GM12878 (cell line): Measurements from ENCODE around the gene MICAL3. TPM values are rescaled to one million over a fixed set of nuclear protein-coding genes. Genes with fewer than 3 reads are reported as not detected.

ENCODE experiments used
- ATAC-seq: fragments of 200-7000 bp; cut with Tn5 transposase; 3 replicates; pipeline ENCODE4 v1.9.1; 2020; ENCODE audit warnings: mild to moderate bottlenecking, moderate library complexity
- BruUV-seq: library from RNA; stranded (reverse); fragments of 400-500 nt; replicated peaks from 2 replicates; lab custom pipeline; 2021; lab: Mats Ljungman, UMichigan
- CTCF ChIA-PET: fragments of 300-600 bp; sonication (Branson Sonifier 250); formaldehyde crosslinking; extraction: SDS; loops from one replicate; lab custom pipeline; 2021; ENCODE audit warnings: inconsistent platforms; lab: Yijun Ruan, JAX
- POLR2A ChIA-PET: fragments of 350-600 bp; formaldehyde crosslinking; extraction: SDS; loops from one replicate; lab custom pipeline; 2021; ENCODE audit warnings: inconsistent platforms; lab: Charles Lee
- RAD21 ChIA-PET: fragments of 300-600 bp; sonication (Branson Sonifier 250); formaldehyde crosslinking; loops from one replicate; lab custom pipeline; 2023; ENCODE audit warnings: antibody characterized with exemption; ENCODE audit not compliant: unreplicated experiment; lab: Charles Lee
- SMC1A ChIA-PET: fragments of 300-600 bp; sonication (Branson Sonifier 250); formaldehyde crosslinking; loops from one replicate; lab custom pipeline; 2023; ENCODE audit not compliant: unreplicated experiment, uncharacterized antibody; lab: Charles Lee
- DNase-seq: peaks from one replicate; pipeline ENCODE4 v3.0.0-alpha.2; 2011; ENCODE audit warnings: low read depth, low spot score
- FAIRE-seq: peaks from 3 replicates; lab custom pipeline; 2011; peaks lifted over from hg19 to GRCh38; lab: Jason Lieb, UNC
- H2AFZ ChIP-seq: 2 replicates; pipeline ENCODE4 v1.6.0; 2011; ENCODE audit warnings: low read depth, low read length, control low read depth; ENCODE audit not compliant: control insufficient read depth
- H3K27ac ChIP-seq: 2 replicates; pipeline ENCODE4 v1.5.1; 2011; ENCODE audit warnings: control low read depth; ENCODE audit not compliant: control insufficient read depth, insufficient read depth
- H3K27me3 ChIP-seq, 2 experiments: replicated peaks in 1 of 2; 2 replicates each; pipeline versions ENCODE4 v1.6.0 to v1.6.1; 2011; ENCODE audit warnings: low read length in 1 of 2; ENCODE audit not compliant: control insufficient read depth in 2 of 2, insufficient read depth in 2 of 2
- H3K36me3 ChIP-seq, 2 experiments: 2 replicates each; pipeline ENCODE4 v1.5.1; 2011; ENCODE audit warnings: low read length in 1 of 2; ENCODE audit not compliant: control insufficient read depth in 2 of 2, insufficient read depth in 2 of 2
- H3K4me1 ChIP-seq: 2 replicates; pipeline ENCODE4 v1.6.1; 2011; ENCODE audit warnings: mild to moderate bottlenecking, low read length, moderate library complexity, mixed read lengths; ENCODE audit not compliant: control insufficient read depth, insufficient read depth
- H3K4me2 ChIP-seq: 2 replicates; pipeline ENCODE4 v1.6.0; 2011; ENCODE audit warnings: control low read depth; ENCODE audit not compliant: control insufficient read depth, insufficient read depth
- H3K4me3 ChIP-seq: fragments of 200-600 bp; sonication (generic); 2 replicates; pipeline ENCODE4 v1.5.1; 2016
- H3K79me2 ChIP-seq: 2 replicates; pipeline ENCODE4 v1.6.0; 2011; ENCODE audit warnings: low read length; ENCODE audit not compliant: control insufficient read depth, insufficient read depth
- H3K9ac ChIP-seq: 2 replicates; pipeline ENCODE4 v1.8.0; 2011; ENCODE audit warnings: low read length, control low read depth, mixed read lengths; ENCODE audit not compliant: control insufficient read depth, insufficient read depth
- H3K9me3 ChIP-seq: replicated peaks from 3 replicates; pipeline ENCODE4 v1.5.1; 2011; ENCODE audit warnings: mild to moderate bottlenecking, low read length; ENCODE audit not compliant: control insufficient read depth, insufficient read depth
- H4K20me1 ChIP-seq: 2 replicates; pipeline ENCODE4 v1.6.0; 2011; ENCODE audit not compliant: control insufficient read depth, insufficient read depth
- ASH2L ChIP-seq: fragments of 300-600, 200-600 bp; sonication (generic); IDR thresholded peaks from 2 replicates; pipeline ENCODE4 v1.6.1; 2017; ENCODE audit warnings: low read depth, mild to moderate bottlenecking, borderline replicate concordance
- ATF7 ChIP-seq: fragments of 450-650 bp; IDR thresholded peaks from 2 replicates; pipeline ENCODE4 v1.6.1; 2016; ENCODE audit warnings: low read depth, mild to moderate bottlenecking
- BCL11A ChIP-seq: IDR thresholded peaks from 2 replicates; pipeline ENCODE4 v1.6.1; 2011; ENCODE audit warnings: low read depth, low read length
- EED ChIP-seq: sonication (generic); IDR thresholded peaks from 2 replicates; pipeline ENCODE4 v1.6.1; 2016; ENCODE audit warnings: antibody characterized with exemption, low read depth
- PAX8 ChIP-seq: fragments of 450-650 bp; IDR thresholded peaks from 2 replicates; pipeline ENCODE4 v1.6.1; 2017; ENCODE audit warnings: mild to moderate bottlenecking, moderate library complexity
- RCOR1 ChIP-seq: conservative IDR thresholded peaks from 2 replicates; pipeline ENCODE4 v1.6.1; 2012; ENCODE audit warnings: low read depth, low read length, improper control_type of control experiment
- SPI1 ChIP-seq: IDR thresholded peaks from 2 replicates; pipeline ENCODE4 v1.6.1; 2011; ENCODE audit warnings: low read depth, mild to moderate bottlenecking, low read length, moderate library complexity, borderline replicate concordance; ENCODE audit not compliant: insufficient read depth
- STAT1 ChIP-seq: fragments of 450-650 bp; conservative IDR thresholded peaks from 2 replicates; pipeline ENCODE4 v1.6.1; 2014; ENCODE audit warnings: antibody characterized with exemption, mild to moderate bottlenecking
- TCF3 ChIP-seq: IDR thresholded peaks from 2 replicates; pipeline ENCODE4 v1.6.1; 2012; ENCODE audit warnings: low read depth, mild to moderate bottlenecking, low read length, borderline replicate concordance; ENCODE audit not compliant: insufficient read depth
- ZZZ3 ChIP-seq: IDR thresholded peaks from 2 replicates; pipeline ENCODE4 v1.6.1; 2011; ENCODE audit warnings: low read depth; ENCODE audit not compliant: control insufficient read depth, insufficient read length
- WGBS: methylation state at CpG from one replicate; pipeline ENCODE4 v1.1.6; 2016; ENCODE audit warnings: low lambda C conversion rate; ENCODE audit not compliant: insufficient replicate concordance, insufficient coverage; ENCODE audit errors: missing lambda C conversion rate; 5-methylcytosine and 5-hydroxymethylcytosine counted together
- in situ Hi-C: fragments of 300-500 bp; cut with MboI; formaldehyde crosslinking; loops from 9 replicates; pipeline ENCODE4 v1.14.3; 2018; ENCODE audit warnings: mixed read lengths
- intact Hi-C: fragments of 100-400 bp; cut with micrococcal nuclease; formaldehyde crosslinking; loops from one replicate; pipeline ENCODE4 v1.14.2; 2022; ENCODE audit not compliant: unreplicated experiment
- polyA plus RNA-seq, 11 experiments: library from polyadenylated mRNA; depleted of rRNA in 4 of 11; unstranded in 6 of 11; stranded (reverse) in 5 of 11; fragments of >200 nt; fragmentation: Nextera tagmentation in 4 of 11; fragmentation: Illumina TruSeq in 1 of 11; extraction: Ambion mirVana in 4 of 11; extraction: Trizol in 1 of 11; gene quantifications; 1 replicate in 1 of 11; 2 replicates in 10 of 11; pipeline versions ENCODE4 v1.2.1 to v1.2.3, GENCODE V29; 2011 to 2016; ENCODE audit warnings: inconsistent platforms in 2 of 11, missing spikeins in 2 of 11, low read depth in 1 of 11
- total RNA-seq, 4 experiments: library from RNA; depleted of rRNA in 3 of 4; stranded (reverse); fragments of >200 nt in 3 of 4; fragmentation: Illumina TruSeq in 1 of 4; extraction: Trizol in 1 of 4; gene quantifications; 2 replicates each; pipeline versions ENCODE4 v1.2.1 to v1.2.3, GENCODE V29; 2013 to 2021
- TF ChIP-seq, protein P1 (sequence below): fragments of 450-650 bp; IDR thresholded peaks from 2 replicates; pipeline ENCODE4 v1.6.1; 2016; ENCODE audit warnings: mild to moderate bottlenecking
- TF ChIP-seq, protein P2 (sequence below): fragments of 450-650 bp; IDR thresholded peaks from 2 replicates; pipeline ENCODE4 v1.6.1; 2017; ENCODE audit warnings: mild to moderate bottlenecking, low read depth, inconsistent platforms; ENCODE audit not compliant: poor library complexity, severe bottlenecking

Gene MICAL3
- total and polyA plus RNA-seq, 10 of the 15 experiments (the other 5 are each of a cell fraction or from before 2014, with no cell fraction given): 2.6 to 92.2 (median 24.0) TPM

DNA sequence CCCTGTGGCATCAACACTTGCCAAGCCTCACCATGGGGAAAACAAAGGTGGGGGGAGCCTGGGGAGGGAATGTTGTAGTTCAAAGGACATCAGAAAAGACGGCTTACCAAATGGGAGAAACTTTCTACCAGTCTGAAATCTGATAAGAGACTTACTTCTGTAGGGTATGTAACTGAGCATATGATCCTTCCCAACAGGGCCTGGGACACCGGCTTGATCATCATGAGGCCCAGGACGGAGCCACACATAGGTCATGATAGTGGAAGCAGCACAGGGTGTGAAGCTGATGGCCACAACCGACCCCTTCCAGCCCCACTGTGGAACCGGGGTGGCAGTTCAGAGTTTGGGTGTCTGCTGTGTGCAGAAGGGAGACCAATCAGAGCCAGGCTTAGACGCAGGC lies 51.1 kb downstream of the MICAL3 start:
- H3K4me2 ChIP-seq: no peak overlapping the region
- intact Hi-C loops: loop anchor here (10.0 kb wide), 1 partner anchor 132 kb away; no protein-coding TSS in a partner anchor
- TSS peak; percentile 5 for BruUV-seq
- H3K27me3 ChIP-seq: no peaks in the 10 kb centered on the region; a peak in 1 of 4 replicates
- DNase-seq (no peak), ATAC-seq (no peak), FAIRE-seq (no peak)
- H3K4me1 ChIP-seq: peaks cover 28% of the 10 kb centered on the region
- ChIA-PET RAD21 (interaction anchor here (2.4 to 3.8 kb wide), 2 partner anchors 9 to 27 kb away, joined by 8 to 24 read pairs; no protein-coding TSS in a partner anchor), CTCF (interaction anchor here (1.9 kb wide), 1 partner anchor 21 kb away, joined by 5 read pairs; no protein-coding TSS in a partner anchor), POLR2A (interaction anchor here (0.5 kb wide), 1 partner anchor 8 kb away, joined by 3 read pairs; no protein-coding TSS in a partner anchor), SMC1A (interaction anchor here (1.7 to 4.2 kb wide), 3 partner anchors 15 to 103 kb away, joined by 6 to 34 read pairs (median 8); no protein-coding TSS in a partner anchor)
- no peak overlapping the region for H3K27ac ChIP-seq
- no peak overlapping the region for H3K4me3 ChIP-seq
- H3K79me2 ChIP-seq: peaks cover 20% of the 10 kb centered on the region
- H4K20me1 ChIP-seq: no peaks in the 10 kb centered on the region
- H2AFZ ChIP-seq: no peak overlapping the region
- no peaks in the 10 kb centered on the region; the same call in 1 of the 3 replicates for H3K9me3 ChIP-seq
- TF ChIP-seq ATF7: no peak
- in situ Hi-C loops: no loop called here
- H3K36me3 ChIP-seq: peaks cover 0 to 20% of the 10 kb centered on the region in 2 experiments; a peak in 3 of 4 replicates
- 54% methylated on average over 6 of the region's 6 CpGs for WGBS
- no peak overlapping the region for H3K9ac ChIP-seq

DNA sequence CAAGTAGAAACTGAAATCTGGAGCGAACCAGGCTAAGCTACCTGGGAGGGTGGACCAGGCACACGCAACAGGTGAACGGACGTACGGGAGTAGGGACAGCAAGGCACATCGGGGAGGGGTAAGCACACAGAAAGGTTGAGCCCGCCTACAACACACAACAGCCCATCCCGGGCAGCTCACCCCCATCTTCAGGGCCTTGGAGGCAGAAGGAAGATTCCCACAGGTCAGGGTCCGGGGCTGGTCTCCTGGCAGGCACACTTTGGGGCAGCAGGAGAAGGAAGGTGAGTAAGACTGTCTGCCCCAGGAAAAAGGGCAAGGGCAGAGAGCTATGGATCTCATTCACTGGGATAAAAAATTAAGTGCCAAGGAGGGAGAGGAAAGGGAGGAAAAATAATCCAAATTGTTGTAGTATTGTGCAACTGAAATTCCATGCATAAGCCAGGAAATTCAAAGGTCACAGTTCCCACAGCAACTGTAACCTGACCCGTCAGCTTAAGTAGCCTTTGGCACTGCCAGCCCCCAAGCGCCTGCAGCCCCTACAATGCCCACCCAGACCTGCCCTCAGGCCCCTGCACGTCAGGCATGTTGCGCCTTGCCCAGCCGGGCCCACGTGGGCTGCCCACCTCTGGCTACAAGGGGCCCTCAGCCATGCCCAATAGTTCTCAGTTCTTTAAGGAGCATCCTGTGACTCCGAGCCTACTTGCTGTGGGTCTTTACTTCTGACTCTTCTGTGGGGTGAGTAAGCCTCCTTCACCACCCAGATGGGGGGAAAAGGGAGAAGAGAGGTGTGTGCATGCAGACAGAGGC lies 51.8 kb downstream of the MICAL3 start:
- POLR2A ChIA-PET: no interaction called here
- peaks cover 19% of the 10 kb centered on the region for H3K79me2 ChIP-seq
- TF ChIP-seq SPI1: no peak
- TF ChIP-seq EED: no peak
- TF ChIP-seq RCOR1: no peak
- TF ChIP-seq, protein P1, sequence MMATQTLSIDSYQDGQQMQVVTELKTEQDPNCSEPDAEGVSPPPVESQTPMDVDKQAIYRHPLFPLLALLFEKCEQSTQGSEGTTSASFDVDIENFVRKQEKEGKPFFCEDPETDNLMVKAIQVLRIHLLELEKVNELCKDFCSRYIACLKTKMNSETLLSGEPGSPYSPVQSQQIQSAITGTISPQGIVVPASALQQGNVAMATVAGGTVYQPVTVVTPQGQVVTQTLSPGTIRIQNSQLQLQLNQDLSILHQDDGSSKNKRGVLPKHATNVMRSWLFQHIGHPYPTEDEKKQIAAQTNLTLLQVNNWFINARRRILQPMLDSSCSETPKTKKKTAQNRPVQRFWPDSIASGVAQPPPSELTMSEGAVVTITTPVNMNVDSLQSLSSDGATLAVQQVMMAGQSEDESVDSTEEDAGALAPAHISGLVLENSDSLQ: no peak
- no peak for TF ChIP-seq PAX8
- TF ChIP-seq ASH2L: no peak
- TF ChIP-seq BCL11A: no peak
- TF ChIP-seq TCF3: no peak
- TF ChIP-seq, protein P2, sequence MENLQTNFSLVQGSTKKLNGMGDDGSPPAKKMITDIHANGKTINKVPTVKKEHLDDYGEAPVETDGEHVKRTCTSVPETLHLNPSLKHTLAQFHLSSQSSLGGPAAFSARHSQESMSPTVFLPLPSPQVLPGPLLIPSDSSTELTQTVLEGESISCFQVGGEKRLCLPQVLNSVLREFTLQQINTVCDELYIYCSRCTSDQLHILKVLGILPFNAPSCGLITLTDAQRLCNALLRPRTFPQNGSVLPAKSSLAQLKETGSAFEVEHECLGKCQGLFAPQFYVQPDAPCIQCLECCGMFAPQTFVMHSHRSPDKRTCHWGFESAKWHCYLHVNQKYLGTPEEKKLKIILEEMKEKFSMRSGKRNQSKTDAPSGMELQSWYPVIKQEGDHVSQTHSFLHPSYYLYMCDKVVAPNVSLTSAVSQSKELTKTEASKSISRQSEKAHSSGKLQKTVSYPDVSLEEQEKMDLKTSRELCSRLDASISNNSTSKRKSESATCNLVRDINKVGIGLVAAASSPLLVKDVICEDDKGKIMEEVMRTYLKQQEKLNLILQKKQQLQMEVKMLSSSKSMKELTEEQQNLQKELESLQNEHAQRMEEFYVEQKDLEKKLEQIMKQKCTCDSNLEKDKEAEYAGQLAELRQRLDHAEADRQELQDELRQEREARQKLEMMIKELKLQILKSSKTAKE: no peak
- no peak for TF ChIP-seq ZZZ3
- TF ChIP-seq STAT1: no peak

More for the DNA sequence above, 51.8 kb downstream of the MICAL3 start:
- DNase-seq: no peak
- RAD21 ChIA-PET: no interaction called here
- WGBS: 58% methylated on average over 16 of the region's 16 CpGs
- SMC1A ChIA-PET: interaction anchor here (4.2 kb wide), 1 partner anchor 23 kb away, joined by 34 read pairs; no protein-coding TSS in a partner anchor
- Histone ChIP-seq H3K9me3 (no peaks in the 10 kb centered on the region; the same call in 1 of the 3 replicates), H3K9ac (no peak overlapping the region), H2AFZ (no peak overlapping the region), H4K20me1 (no peaks in the 10 kb centered on the region), H3K4me1 (peaks cover 28% of the 10 kb centered on the region), H3K36me3 (peaks cover 0 to 22% of the 10 kb centered on the region in 2 experiments; a peak in 3 of 4 replicates), H3K27ac (no peak overlapping the region), H3K4me3 (no peak overlapping the region), H3K27me3 (no peaks in the 10 kb centered on the region; a peak in 1 of 4 replicates), H3K4me2 (no peak overlapping the region)
- no peak for FAIRE-seq
- ATAC-seq: no peak
- BruUV-seq: no TSS peak
- CTCF ChIA-PET: interaction anchor here (2.0 kb wide), 1 partner anchor 104 kb away, joined by 5 read pairs; no protein-coding TSS in a partner anchor
- intact Hi-C loops: loop anchor here (10.0 kb wide), 1 partner anchor 132 kb away; no protein-coding TSS in a partner anchor
- in situ Hi-C loops: no loop called here
